Activated CD8-positive, alpha-beta memory T cell treated with anti-CD3 and anti-CD28 coated beads for 36 hours (primary cell): ENCODE measurements around the gene ADCY4. TPM values are rescaled to one million over a fixed set of nuclear protein-coding genes. Genes with fewer than 3 reads are reported as not detected.

Experiments
- CTCF ChIA-PET: fragments of 350-600 bp; sonication (Branson Sonifier 250); formaldehyde crosslinking; loops from one replicate; lab custom pipeline; 2021; ENCODE audit warnings: antibody characterized with exemption; lab: Charles Lee
- POLR2A ChIA-PET: fragments of 350-600 bp; sonication (Branson Sonifier 250); formaldehyde crosslinking; loops from one replicate; lab custom pipeline; 2021; ENCODE audit warnings: antibody characterized with exemption; lab: Charles Lee
- total RNA-seq, 2 experiments: library from RNA; stranded (reverse); gene quantifications; one replicate each; pipeline ENCODE4 v1.2.3, GENCODE V29; 2021

Gene ADCY4
- total RNA-seq, 2 experiments from 2014 or later = 0.78 to 1.3 TPM

GRCh38 chr14:24297190-24297964, 37.5 kb downstream of the ADCY4 start:
- ChIA-PET CTCF (interaction anchor here (0.7 to 7.9 kb wide), 19 partner anchors 9 to 135 kb away, joined by 3 to 156 read pairs (median 5); partner anchors contain the start of genes CHMP4A, CIDEB, IPO4 and LTB4R), POLR2A (interaction anchor here (1.9 kb wide), 1 partner anchor 55 kb away, joined by 19 read pairs; the partner anchor contains the start of gene TINF2)

- CTCF ChIA-PET = interaction anchor here (0.6 to 7.9 kb wide), 18 partner anchors 10 to 1174 kb away, joined by 3 to 156 read pairs (median 5); partner anchors contain the start of genes CHMP4A, CIDEB, IPO4 and LTB4R
- POLR2A ChIA-PET = interaction anchor here (0.6 to 1.9 kb wide), 2 partner anchors 54 to 108 kb away, joined by 3 to 19 read pairs; partner anchors contain the start of genes IPO4 and TINF2
Observed at GRCh38 chr14:24296341-24297157, 38.3 kb downstream of the ADCY4 start.

GRCh38 chr14:24293525-24293924, 41.3 kb downstream of the ADCY4 start:
- CTCF ChIA-PET = interaction anchor here (2.1 to 2.5 kb wide), 2 partner anchors 14 to 51 kb away, joined by 8 to 13 read pairs; partner anchors contain the start of gene TINF2
- POLR2A ChIA-PET = no interaction called here

- ChIA-PET CTCF (interaction anchor here (1.0 to 3.7 kb wide), 5 partner anchors 13 to 49 kb away, joined by 3 to 18 read pairs (median 8); partner anchors contain the start of genes CIDEB and TINF2), POLR2A (interaction anchor here (0.5 to 0.9 kb wide), 2 partner anchors 45 to 139 kb away, joined by 3 read pairs; no protein-coding TSS in a partner anchor)
Observed at GRCh38 chr14:24292118-24292807, 42.6 kb downstream of the ADCY4 start.

GRCh38 chr14:24291446-24292117, 43.3 kb downstream of the ADCY4 start:
- CTCF ChIA-PET = interaction anchor here (0.7 to 3.7 kb wide), 8 partner anchors 9 to 130 kb away, joined by 3 to 18 read pairs (median 8); partner anchors contain the start of genes CIDEB, IRF9 and TINF2
- POLR2A ChIA-PET = interaction anchor here (2.0 kb wide), 1 partner anchor 17 kb away, joined by 7 read pairs; no protein-coding TSS in a partner anchor

DNA sequence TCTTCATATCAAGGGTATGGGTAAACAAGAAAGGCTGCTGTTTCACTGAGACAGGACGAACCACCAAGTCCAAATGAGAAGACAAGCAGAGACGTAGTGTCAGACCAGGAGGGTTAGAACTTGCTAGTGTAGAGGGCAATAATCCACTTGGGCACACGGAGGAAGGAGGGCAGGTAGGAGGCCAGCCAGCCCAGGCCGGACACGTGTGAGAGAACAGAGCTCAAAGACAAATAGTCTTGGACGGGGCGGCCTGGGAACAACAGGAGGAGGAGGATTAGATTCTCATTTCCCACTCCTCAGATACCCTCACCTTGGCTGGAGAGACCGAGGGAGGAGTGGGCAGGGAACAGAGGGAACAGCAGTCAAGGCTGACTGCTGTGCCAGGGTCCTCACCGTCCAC, 44.1 kb downstream of the ADCY4 start:
- CTCF ChIA-PET = interaction anchor here (1.2 to 3.7 kb wide), 5 partner anchors 9 to 129 kb away, joined by 3 to 18 read pairs (median 4); partner anchors contain the start of genes DHRS1, IRF9, NOP9 and TINF2
- POLR2A ChIA-PET = interaction anchor here (2.0 kb wide), 1 partner anchor 16 kb away, joined by 7 read pairs; no protein-coding TSS in a partner anchor

- ChIA-PET POLR2A (interaction anchor here (0.6 to 2.0 kb wide), 4 partner anchors 15 to 75 kb away, joined by 3 to 18 read pairs (median 7); no protein-coding TSS in a partner anchor), CTCF (interaction anchor here (0.8 to 3.7 kb wide), 7 partner anchors 10 to 47 kb away, joined by 3 to 18 read pairs (median 4); partner anchors contain the start of genes DHRS1, NOP9, RABGGTA and TINF2)
Observed at GRCh38 chr14:24289649-24290280, 45.1 kb downstream of the ADCY4 start.

DNA sequence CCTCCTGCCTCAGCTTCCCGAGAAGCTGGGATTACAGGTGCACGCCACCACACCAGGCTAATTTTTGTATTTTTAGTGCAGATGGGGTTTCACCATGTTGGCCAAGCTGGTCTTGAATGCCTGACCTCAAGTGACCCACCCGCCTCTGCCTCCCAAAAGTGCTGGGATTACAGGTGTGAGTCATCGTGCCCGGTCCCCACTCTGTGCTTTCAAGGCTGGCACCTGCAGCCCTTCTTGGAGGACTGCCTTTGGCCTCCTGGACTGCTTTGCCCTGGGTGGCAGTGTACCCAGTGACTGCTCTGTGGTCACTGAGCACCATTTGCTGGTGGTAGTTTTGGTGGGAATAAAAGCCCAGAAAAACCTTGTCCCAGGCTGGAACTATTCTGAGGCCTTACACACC, 47.9 kb downstream of the ADCY4 start:
- ChIA-PET CTCF (interaction anchor here (1.5 kb wide), 1 partner anchor 11 kb away, joined by 4 read pairs; no protein-coding TSS in a partner anchor), POLR2A (no interaction called here)

GRCh38 chr14:24285351-24285750, 49.5 kb downstream of the ADCY4 start:
- POLR2A ChIA-PET = no interaction called here
- CTCF ChIA-PET = interaction anchor here (2.5 kb wide), 1 partner anchor 22 kb away, joined by 7 read pairs; the partner anchor contains the start of gene CIDEB

DNA sequence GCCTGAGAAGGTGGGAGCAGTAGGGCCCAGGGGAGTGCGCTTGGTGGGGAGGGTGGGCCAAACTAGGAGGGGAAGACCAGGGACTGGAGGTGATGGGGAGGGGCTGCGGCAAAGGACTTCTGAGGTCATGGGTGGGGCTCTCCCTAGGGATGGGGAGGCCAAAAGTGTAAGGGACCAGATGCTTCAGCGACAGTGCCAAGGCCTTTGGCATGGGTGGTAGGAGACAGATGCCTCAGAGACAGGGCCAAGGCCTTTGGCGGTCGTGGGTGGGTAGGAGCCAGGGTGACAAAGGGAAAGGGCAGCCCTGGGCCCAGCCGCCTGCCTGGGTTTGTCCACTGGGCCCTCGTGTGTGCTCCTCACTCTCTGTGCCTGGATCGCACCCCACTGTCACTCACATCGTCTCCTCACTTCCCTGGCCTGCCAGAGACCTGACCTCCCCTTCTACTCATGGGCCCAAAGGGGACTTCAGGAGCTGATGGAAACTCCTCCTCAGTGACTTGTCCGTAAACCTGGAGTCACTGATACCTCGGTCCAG, 50.3 kb downstream of the ADCY4 start:
- ChIA-PET CTCF (interaction anchor here (2.5 kb wide), 1 partner anchor 23 kb away, joined by 7 read pairs; the partner anchor contains the start of gene CIDEB), POLR2A (no interaction called here)

DNA sequence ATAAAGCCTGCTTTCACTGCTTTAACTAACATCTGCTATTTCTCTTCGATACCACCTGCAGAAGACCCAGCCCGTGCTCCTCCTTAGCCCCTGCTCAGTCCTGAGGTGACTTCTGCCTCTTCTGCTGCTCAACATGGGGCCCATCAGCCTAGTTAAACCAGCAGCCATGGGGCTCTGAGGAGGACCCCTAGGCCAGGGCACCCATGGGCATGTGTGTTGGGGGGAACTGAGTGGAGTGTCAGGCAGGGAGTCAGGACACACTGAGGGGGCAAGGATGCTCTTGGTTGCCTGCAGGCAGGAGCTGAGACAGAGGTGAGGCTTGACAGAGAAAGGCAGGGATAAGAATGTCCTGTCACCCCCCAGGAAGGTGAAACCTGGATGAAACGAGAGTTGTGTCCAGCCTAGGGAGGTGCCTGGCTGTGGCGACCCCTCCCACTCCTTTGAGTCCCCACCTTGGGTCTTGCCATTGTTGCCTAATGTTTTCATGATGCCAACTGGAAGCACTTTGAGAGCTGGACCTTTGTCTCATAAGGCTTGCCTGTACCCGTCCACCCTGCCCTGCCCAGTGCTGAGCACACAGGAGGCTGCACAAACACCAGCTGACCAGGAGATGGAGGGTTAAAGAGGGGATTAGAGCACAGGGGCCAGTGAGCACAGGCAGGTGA, 50.9 kb downstream of the ADCY4 start:
- ChIA-PET POLR2A (no interaction called here), CTCF (interaction anchor here (2.5 kb wide), 1 partner anchor 24 kb away, joined by 7 read pairs; the partner anchor contains the start of gene CIDEB)

- POLR2A ChIA-PET = no interaction called here
- CTCF ChIA-PET = interaction anchor here (0.9 to 2.5 kb wide), 3 partner anchors 8 to 25 kb away, joined by 3 to 7 read pairs (median 5); partner anchors contain the start of gene CIDEB
Observed at GRCh38 chr14:24282736-24283135, 52.1 kb downstream of the ADCY4 start.

GRCh38 chr14:24281636-24282035, 53.2 kb downstream of the ADCY4 start:
- POLR2A ChIA-PET = no interaction called here

DNA sequence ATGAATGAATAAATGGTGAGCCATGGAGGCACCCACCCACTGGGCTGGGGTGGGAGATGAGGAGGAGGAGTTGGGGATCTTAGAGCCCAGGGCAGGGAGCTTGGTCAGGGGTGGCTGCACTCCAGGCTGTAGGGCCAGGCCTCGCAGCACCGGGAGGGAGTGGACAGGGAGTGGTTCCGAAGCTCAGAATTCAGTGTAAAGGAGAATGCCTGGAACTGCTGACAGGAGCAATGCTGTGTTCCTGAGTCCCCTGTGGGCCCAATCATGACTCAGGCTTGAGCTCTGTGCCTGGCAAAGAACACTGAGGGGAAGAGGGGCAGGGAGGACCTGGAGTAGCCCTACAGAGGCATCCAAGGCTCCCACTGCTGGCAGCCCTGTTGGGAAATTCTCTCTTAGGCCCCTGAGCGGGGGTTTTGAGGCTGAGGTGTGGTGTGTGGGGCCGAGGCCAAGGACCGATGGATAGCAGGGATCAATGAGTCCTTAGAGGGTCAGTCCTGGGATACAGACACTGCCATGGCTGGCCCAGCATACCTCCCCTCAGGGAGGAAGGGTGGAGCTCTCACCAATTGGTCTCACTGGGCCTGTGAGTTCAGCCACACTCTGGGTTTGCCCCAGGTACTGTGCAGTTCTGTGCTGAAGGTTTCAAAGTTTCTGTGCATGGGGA, 53.9 kb downstream of the ADCY4 start:
- POLR2A ChIA-PET = interaction anchor here (0.6 to 0.9 kb wide), 2 partner anchors 10 to 392 kb away, joined by 4 read pairs; no protein-coding TSS in a partner anchor
- CTCF ChIA-PET = interaction anchor here (1.1 to 2.9 kb wide), 4 partner anchors 11 to 33 kb away, joined by 3 to 8 read pairs (median 4); partner anchors contain the start of gene CIDEB

More at GRCh38 chr14:24281636-24282035, 53.2 kb downstream of the ADCY4 start:
- CTCF ChIA-PET = interaction anchor here (0.6 to 1.4 kb wide), 3 partner anchors 9 to 112 kb away, joined by 3 read pairs; no protein-coding TSS in a partner anchor
